NOMO-1 (cell line): ENCODE data around the gene CCDC68.
"Not testable (repeated sequence)": the region's sequence is repeated elsewhere in the genome, so short reads cannot be mapped to it uniquely, and the experiment has no call there.

Experiments
- DNase-seq, 2 experiments: peaks; one replicate each; lab custom pipeline; 2025; ENCODE audit not compliant: unreplicated experiment in 2 of 2; lab: John Stamatoyannopoulos, UW

CCDC68 gene, protein sequence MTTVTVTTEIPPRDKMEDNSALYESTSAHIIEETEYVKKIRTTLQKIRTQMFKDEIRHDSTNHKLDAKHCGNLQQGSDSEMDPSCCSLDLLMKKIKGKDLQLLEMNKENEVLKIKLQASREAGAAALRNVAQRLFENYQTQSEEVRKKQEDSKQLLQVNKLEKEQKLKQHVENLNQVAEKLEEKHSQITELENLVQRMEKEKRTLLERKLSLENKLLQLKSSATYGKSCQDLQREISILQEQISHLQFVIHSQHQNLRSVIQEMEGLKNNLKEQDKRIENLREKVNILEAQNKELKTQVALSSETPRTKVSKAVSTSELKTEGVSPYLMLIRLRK

GRCh38 chr18:54958704-54959625 lies at the start of gene CCDC68:
Gene CCDC68 (minus strand): TSS chr18:54959461. CDS start chr18:54942791, 16,670 bp downstream.
- no peak for DNase-seq

DNA sequence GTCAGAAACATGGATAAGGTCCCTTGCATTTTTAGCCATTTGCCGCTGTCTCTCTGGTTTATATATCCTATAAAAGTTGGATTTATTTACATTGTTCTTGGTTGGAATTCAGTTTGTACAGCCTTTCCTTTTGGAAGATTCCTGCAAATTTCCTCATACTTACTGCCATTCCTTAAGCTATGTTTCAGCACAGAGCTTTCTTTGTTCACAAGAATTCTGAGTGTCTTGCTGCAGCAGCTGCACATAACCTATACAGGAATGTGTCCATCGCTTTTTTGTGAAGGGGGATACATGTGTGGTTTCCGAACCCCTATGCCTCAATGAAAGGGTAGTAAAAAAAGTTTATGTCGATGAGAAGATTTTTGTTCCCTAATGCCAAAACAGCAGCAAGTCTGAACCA lies 48.3 kb upstream of the CCDC68 start:
- DNase-seq: no peak

DNA sequence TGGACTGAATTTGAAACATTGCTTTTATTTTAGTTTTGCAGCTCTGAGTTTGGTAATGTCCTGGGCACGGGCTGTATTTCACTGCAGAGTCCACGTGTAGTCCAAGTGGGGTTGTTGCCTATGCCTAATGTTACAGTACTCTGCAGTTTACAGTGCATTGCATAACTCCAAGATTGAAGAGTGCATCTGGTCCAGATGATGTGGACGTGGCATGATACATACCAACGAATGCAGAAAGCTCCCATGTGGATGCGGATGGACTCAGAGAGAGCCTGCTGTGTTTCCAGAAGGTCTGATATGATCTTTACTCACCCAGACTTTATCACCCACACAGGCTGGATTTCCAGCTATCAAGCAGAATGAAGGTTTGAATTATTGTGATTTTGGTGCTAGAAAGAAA lies 44.4 kb upstream of the CCDC68 start:
- DNase-seq: no peak

GRCh38 chr18:55002261-55002660 lies 43.0 kb upstream of the CCDC68 start:
- DNase-seq: no peak

- no peak for DNase-seq
These were observed 42.2 kb upstream of the CCDC68 start for GRCh38 chr18:55001394-55002024.

- DNase-seq: no peak
These were observed 41.3 kb upstream of the CCDC68 start for GRCh38 chr18:55000529-55000928.

DNA sequence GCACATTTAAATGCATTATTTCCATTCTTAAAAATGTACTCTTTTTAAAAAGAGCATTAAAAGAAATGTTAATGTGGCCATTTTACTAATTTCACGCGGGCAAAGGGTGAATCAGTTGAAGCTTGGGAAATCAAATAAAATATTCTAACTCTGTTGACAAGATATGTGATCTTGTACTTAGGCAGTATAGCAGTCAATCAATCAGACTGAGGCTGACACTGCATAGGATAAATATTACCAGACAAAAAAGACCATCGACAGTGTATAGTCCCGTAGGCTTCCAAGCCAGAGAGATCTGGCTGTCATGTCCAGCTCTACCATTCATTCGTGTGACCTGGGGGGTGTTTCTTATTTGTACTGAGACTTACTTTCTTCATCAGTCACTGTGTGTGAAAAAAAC lies 39.8 kb upstream of the CCDC68 start:
- no peak for DNase-seq

GRCh38 chr18:54995421-54996143 lies 36.3 kb upstream of the CCDC68 start:
- no peak for DNase-seq

- DNase-seq: no peak
These were observed 32.7 kb upstream of the CCDC68 start for GRCh38 chr18:54991981-54992380.

DNA sequence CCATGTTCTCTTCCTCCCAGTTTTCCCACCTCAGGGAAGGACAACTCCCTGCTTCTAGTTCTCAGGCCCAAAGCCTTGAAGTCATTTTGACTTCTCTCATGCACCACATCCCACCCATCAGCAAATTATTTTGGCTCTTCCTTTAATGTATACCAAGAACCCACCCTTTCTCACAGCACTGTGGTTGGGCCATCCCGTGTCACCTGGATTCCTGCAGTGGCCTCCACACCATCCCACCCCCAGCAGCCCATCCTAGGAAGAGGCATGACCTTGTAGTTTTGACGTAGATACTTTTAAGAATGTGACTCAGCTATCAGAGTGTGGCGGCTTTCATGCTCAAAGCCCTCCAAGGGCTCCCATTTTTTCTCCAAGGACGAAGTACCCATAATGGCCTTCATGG lies 25.6 kb upstream of the CCDC68 start:
- DNase-seq: no peak

DNA sequence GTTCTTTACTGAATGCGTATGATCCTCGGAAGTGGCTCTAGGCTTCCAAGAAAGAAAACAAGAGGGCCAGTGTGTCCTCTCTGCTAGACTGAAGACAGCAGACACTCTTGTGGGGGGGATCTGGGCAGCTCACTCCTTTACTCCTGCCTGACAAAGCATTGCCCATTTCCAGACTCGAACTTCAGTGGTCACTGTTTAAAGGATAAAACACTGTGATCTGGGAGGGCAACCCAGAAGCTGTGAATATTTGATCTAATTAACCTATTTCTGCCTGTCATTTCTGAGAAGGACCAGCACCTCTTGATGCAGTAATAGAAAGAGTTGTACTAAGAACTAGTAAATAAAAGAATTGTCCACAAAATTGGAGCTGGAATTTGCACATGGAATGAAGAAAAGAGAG lies 24.5 kb upstream of the CCDC68 start:
- no peak for DNase-seq

GRCh38 chr18:54983041-54983686 lies 23.9 kb upstream of the CCDC68 start:
- DNase-seq: peak in 1 of 2 experiments; percentile 70

GRCh38 chr18:54981076-54981475 lies 21.8 kb upstream of the CCDC68 start:
- no peak for DNase-seq

DNA sequence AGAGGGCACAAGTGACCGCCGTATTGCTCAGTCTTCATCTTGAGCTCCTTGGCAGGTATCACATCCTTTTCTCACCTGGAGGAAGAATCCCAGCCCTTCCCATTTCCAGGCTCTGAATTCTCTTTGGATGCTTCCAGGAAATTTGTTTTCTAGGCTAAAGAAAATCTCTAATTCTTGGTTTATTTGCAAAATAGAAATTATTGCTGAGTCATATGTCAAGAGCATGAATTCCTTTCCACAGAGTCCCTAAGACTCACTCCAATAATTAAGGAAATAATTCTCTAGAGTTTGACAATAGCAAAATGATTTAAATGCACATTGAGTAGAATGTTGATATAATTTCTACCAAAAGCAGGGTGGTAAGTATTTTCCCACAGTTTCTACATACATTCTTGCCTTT lies 16.3 kb upstream of the CCDC68 start:
- DNase-seq: no peak

- DNase-seq: no peak
These were observed 13.8 kb upstream of the CCDC68 start for GRCh38 chr18:54973046-54973445.

GRCh38 chr18:54968807-54969206 lies 9.5 kb upstream of the CCDC68 start:
- peak in 1 of 2 experiments; percentile 55 for DNase-seq

- not testable (repeated sequence) for DNase-seq
These were observed 9.0 kb upstream of the CCDC68 start for GRCh38 chr18:54968237-54968636.

DNA sequence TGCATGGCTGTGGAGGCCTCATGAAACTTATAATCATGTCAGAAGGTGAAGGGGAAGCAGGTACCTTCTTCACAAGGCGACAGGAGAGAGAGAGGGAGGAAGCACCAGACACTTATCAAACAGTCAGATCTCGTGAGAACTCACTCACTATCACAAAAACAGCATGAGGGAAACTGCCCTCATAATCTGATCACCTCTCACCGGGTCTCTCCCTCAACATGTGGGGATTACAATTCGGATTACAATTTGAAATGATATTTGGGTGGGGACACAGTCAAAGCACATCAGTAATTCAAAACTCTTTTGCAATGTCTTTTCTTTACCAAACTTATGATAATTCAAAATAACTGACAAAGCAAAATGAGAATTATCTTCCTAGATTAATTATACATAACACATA lies 8.5 kb upstream of the CCDC68 start:
- no peak for DNase-seq

DNA sequence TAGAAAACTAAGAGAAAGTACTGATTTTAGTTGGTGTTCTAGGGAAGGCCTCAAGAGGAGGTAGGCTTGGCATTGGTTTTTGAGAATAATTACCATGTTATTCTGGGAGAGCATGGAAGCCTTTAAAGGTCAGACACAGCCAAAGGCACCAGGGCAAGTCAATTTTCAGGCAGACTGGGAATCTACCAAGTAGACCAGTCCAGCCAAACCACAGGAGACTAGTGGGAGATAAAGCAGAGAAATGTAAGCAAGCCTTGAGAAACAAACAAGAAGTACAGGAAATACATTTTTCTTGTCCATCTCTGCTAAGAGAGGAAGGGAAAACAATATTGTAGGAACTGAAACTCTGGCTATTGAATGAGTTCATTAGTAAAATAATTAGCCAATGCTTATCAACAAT lies 5.5 kb upstream of the CCDC68 start:
- peak in 1 of 2 experiments; percentile 38 for DNase-seq

GRCh38 chr18:54962919-54963645 lies 3.8 kb upstream of the CCDC68 start:
- DNase-seq: no peak
